ENCODE data around the gene LDLRAD3. TPM values are rescaled to one million over a fixed set of nuclear protein-coding genes. Genes with fewer than 3 reads are reported as not detected.
"Not testable (repeated sequence)": the region's sequence is repeated elsewhere in the genome, so short reads cannot be mapped to it uniquely, and the experiment has no call there.

The LDLRAD3 gene
- total RNA-seq, 4 donors from 2014 or later: 19.4 to 49.5 (median 31.0) TPM

DNA sequence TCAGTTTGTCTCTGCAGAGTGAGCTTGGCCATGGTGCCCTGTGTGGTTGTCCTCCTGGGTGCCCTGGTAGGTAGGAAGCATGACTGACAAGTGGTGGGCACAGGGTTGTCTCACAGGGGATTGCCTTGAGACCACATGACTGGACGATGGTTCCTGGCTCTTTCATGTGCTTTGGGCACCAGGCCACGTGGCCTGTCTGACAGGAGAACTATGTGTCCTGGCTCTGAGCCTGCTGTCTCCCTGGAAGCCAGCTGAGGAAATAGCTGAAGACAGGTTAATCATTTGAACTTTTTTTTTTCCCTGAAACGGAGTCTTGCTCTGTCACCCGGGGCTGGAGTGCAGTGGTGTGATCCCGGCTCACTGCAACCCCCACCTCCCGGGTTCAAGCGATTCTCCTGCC, 93.2 kb downstream of the LDLRAD3 start:
- Histone ChIP-seq H3K36me3 (no peaks in the 10 kb centered on the region), H3K27me3 (no peaks in the 10 kb centered on the region), H3K4me1 (peaks cover 0 to 17% (median 0%) of the 10 kb centered on the region in 4 donors), H3K27ac (no peak overlapping the region), H3K9me3 (peaks cover 0 to 2% (median 0%) of the 10 kb centered on the region in 4 donors), H3K4me3 (no peak overlapping the region)
- 51 to 54% methylated on average over 7 of the region's 7 CpGs for WGBS, 2 donors
- TF ChIP-seq, protein P1, sequence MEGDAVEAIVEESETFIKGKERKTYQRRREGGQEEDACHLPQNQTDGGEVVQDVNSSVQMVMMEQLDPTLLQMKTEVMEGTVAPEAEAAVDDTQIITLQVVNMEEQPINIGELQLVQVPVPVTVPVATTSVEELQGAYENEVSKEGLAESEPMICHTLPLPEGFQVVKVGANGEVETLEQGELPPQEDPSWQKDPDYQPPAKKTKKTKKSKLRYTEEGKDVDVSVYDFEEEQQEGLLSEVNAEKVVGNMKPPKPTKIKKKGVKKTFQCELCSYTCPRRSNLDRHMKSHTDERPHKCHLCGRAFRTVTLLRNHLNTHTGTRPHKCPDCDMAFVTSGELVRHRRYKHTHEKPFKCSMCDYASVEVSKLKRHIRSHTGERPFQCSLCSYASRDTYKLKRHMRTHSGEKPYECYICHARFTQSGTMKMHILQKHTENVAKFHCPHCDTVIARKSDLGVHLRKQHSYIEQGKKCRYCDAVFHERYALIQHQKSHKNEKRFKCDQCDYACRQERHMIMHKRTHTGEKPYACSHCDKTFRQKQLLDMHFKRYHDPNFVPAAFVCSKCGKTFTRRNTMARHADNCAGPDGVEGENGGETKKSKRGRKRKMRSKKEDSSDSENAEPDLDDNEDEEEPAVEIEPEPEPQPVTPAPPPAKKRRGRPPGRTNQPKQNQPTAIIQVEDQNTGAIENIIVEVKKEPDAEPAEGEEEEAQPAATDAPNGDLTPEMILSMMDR (IDR thresholded peaks at IDR 0.05): no peak
- TF ChIP-seq EP300 (IDR thresholded peaks at IDR 0.05) (no peak), POLR2A (IDR thresholded peaks at IDR 0.05) (no peak)
- no peak for DNase-seq (ENCODE audit: low spot score in 2 of 2)

DNA sequence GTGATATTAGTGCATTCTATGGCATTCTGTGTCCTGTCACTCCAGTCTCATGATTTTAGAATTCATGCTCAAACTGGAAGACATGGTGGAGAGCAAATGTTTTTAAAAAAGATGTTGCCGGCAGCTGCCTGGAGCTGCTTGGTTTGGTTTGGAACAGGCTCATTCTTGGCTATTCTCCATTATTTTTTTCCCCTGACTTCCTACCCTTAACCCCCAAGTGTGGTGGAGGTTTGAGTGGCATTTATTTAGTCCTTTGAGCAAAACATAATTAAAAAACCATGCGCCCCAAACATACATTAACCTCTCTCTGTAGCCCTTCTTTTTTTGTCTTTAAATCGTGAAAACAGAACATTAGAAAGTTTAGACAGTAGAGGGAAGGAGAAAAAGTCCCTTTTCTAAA, 94.7 kb downstream of the LDLRAD3 start:
- Histone ChIP-seq H3K9me3 (peaks cover 0 to 2% (median 0%) of the 10 kb centered on the region in 4 donors), H3K4me1 (peaks cover 0 to 17% (median 0%) of the 10 kb centered on the region in 4 donors), H3K27me3 (no peaks in the 10 kb centered on the region), H3K4me3 (no peak overlapping the region), H3K27ac (no peak overlapping the region), H3K36me3 (no peaks in the 10 kb centered on the region)
- 38 to 48% methylated on average over 3 of the region's 3 CpGs for WGBS, 2 donors
- no peak for DNase-seq (ENCODE audit: low spot score in 2 of 2)
- TF ChIP-seq, protein P1 (IDR thresholded peaks at IDR 0.05): no peak
- TF ChIP-seq POLR2A (IDR thresholded peaks at IDR 0.05) (no peak), EP300 (IDR thresholded peaks at IDR 0.05) (no peak)

DNA sequence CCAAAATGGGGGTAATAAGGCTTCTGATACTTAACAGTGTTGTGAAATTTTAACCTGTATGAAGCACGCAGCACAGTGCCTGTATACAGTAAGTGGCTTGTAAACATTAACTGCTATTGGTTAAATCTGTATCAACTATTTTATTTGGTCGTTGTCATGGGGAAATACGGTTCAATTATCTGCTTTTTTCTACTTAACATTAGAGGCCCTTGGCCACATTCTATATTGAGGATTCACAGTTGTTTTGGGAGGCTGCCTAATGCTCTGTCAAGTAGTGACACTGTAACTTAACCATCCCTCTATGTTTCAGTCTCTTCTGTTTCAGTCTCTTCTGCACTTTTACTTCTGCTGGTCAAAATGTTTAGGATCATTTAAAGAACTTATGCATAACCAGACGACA, 95.6 kb downstream of the LDLRAD3 start:
- Histone ChIP-seq H3K27ac (no peak overlapping the region), H3K4me3 (no peak overlapping the region), H3K4me1 (peaks cover 0 to 17% (median 0%) of the 10 kb centered on the region in 4 donors), H3K36me3 (no peaks in the 10 kb centered on the region), H3K9me3 (no peaks in the 10 kb centered on the region), H3K27me3 (no peaks in the 10 kb centered on the region)
- no peak for DNase-seq (ENCODE audit: low spot score in 2 of 2)
- TF ChIP-seq POLR2A (IDR thresholded peaks at IDR 0.05) (no peak), EP300 (IDR thresholded peaks at IDR 0.05) (no peak)
- TF ChIP-seq, protein P1 (IDR thresholded peaks at IDR 0.05): no peak
- WGBS, 2 donors: 76 to 80% methylated on average over 4 of the region's 4 CpGs

DNA sequence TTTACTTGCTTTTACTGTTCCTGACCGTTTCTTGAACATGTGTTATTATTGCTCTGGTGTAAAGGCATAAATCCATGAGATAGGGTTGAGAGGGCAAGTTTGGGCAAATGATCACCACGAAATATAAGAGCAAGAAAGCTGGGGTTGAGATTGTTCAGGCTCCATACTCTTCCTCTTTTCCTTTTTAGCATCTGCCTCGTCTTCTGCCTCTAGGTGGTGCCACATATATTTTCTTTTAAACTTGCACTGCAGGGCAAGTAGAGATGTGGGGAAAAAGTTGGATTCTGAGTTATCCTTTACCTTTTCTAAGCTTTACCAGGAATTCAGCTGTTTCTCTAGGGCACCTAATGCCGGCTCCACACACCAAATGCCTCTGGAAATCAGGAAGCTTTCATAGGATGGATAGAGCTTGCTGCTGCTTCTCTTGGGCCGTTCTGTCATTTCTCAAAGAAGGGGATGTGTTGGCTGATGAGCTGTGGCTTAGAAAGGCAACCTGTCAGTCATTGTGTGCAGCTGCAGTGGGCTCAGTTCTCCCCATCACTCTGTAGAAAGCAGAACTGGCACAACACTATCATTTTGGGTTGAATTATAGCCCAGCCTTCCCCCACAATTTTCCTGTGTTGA, 98.2 kb downstream of the LDLRAD3 start:
- no peaks in the 10 kb centered on the region for H3K36me3 ChIP-seq
- H3K27me3 ChIP-seq: no peaks in the 10 kb centered on the region
- DNase-seq (ENCODE audit: low spot score in 2 of 2): no peak
- H3K9me3 ChIP-seq: no peaks in the 10 kb centered on the region
- no peak overlapping the region for H3K4me3 ChIP-seq
- H3K27ac ChIP-seq: no peak overlapping the region
- peaks cover 0 to 14% (median 0%) of the 10 kb centered on the region in 4 donors for H3K4me1 ChIP-seq
- TF ChIP-seq EP300 (IDR thresholded peaks at IDR 0.05): no peak
- TF ChIP-seq, protein P1 (IDR thresholded peaks at IDR 0.05): peak; percentile 21 to 41 (median 22)
- TF ChIP-seq POLR2A (IDR thresholded peaks at IDR 0.05): no peak
- 70 to 74% methylated on average over 5 of the region's 5 CpGs for WGBS, 2 donors

DNA sequence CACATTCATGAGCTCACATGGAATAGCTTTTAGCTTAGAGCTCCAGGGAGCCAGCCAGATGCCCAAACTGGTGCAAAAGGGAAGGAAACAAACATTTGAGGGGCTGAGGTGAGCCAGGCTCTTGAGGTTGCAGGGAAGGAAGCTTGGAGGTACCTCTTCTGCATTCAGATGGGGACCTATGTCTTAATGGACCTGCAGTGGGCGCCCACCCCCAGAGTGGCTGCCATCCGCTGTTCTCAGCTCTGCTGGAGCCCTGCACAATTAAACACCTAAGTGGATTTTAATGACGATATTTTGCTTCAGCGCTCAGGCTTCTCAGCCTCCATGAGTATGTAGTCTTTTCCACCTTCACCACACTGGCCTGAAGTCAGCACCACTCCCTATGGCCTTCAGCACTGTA, 100.8 kb downstream of the LDLRAD3 start:
- TF ChIP-seq POLR2A (IDR thresholded peaks at IDR 0.05) (no peak), EP300 (IDR thresholded peaks at IDR 0.05) (no peak)
- TF ChIP-seq, protein P1 (IDR thresholded peaks at IDR 0.05): no peak
- H3K4me3 ChIP-seq: no peak overlapping the region
- H3K27ac ChIP-seq: no peak overlapping the region
- no peaks in the 10 kb centered on the region for H3K9me3 ChIP-seq
- no peaks in the 10 kb centered on the region for H3K27me3 ChIP-seq
- DNase-seq (ENCODE audit: low spot score in 2 of 2): no peak
- 93 to 96% methylated on average over 4 of the region's 4 CpGs for WGBS, 2 donors
- peaks cover 0 to 2% (median 0%) of the 10 kb centered on the region in 4 donors for H3K4me1 ChIP-seq
- H3K36me3 ChIP-seq: no peaks in the 10 kb centered on the region

DNA sequence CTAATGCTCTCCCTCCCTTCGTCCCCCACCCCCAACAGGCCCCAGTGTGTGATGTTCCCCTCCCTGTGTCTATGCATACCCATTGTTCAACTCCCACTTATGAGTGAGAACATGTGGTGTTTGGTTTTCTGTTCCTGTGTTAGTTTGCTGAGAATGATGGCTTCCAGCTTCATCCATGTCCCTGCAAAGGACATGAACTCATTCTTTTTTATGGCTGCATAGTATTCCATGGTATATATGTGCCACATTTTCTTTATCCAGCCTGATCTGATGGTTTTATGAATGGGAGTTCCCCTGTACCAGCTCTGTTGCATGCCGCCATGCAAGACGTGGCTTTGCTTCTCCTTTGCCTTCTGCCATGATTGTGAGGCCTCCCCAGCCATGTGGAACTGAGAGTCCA, 102.1 kb downstream of the LDLRAD3 start:
- 93 to 94% methylated on average over 3 of the region's 3 CpGs for WGBS, 2 donors
- H3K27ac ChIP-seq; H3K4me3 ChIP-seq; DNase-seq (ENCODE audit: low spot score in 2 of 2); H3K4me1 ChIP-seq; H3K27me3 ChIP-seq; H3K9me3 ChIP-seq; H3K36me3 ChIP-seq: not testable (repeated sequence)
